HL-60 (cell line): ENCODE results near the gene ATL3.

Experiments used
- DNase-seq, 2 experiments: peaks; one replicate each; pipeline ENCODE4 v3.0.0-alpha.2; 2010 to 2020; ENCODE audit warnings: low read depth in 1 of 2, low spot score in 1 of 2
- H3K27ac ChIP-seq: fragments of 250-450 bp; sonication (Bioruptor Pico); replicated peaks from 2 replicates; pipeline ENCODE4 v1.5.1; 2020; ENCODE audit warnings: mild to moderate bottlenecking, moderate library complexity
- H3K27me3 ChIP-seq: fragments of 250-450 bp; sonication (Bioruptor Pico); 2 replicates; pipeline ENCODE4 v1.5.1; 2021; ENCODE audit warnings: mild to moderate bottlenecking, moderate library complexity; ENCODE audit not compliant: insufficient read depth, poor library complexity, severe bottlenecking
- H3K4me3 ChIP-seq: replicated peaks from 2 replicates; pipeline ENCODE4 v1.5.1; 2011; ENCODE audit warnings: mild to moderate bottlenecking, control low read depth, low read length; ENCODE audit not compliant: insufficient read depth
- CTCF ChIP-seq: IDR thresholded peaks from one replicate; pipeline ENCODE4 v1.5.1; 2011; ENCODE audit warnings: low read length, control low read depth, inconsistent platforms; ENCODE audit not compliant: insufficient read depth
- GABPA ChIP-seq: IDR thresholded peaks from 2 replicates; pipeline ENCODE4 v1.6.1; 2012; ENCODE audit warnings: low read depth
- POLR2AphosphoS5 ChIP-seq: IDR thresholded peaks from 2 replicates; pipeline ENCODE4 v1.6.1; 2012; ENCODE audit warnings: low read depth
- REST ChIP-seq: IDR thresholded peaks from 2 replicates; pipeline ENCODE4 v1.6.1; 2012; ENCODE audit warnings: low read depth; ENCODE audit not compliant: insufficient replicate concordance
- SPI1 ChIP-seq: IDR thresholded peaks from 2 replicates; pipeline ENCODE4 v1.6.1; 2012; ENCODE audit warnings: low read depth, mild to moderate bottlenecking, borderline replicate concordance

The ATL3 gene

GRCh38 chr11:63711838-63712237 lies 40.7 kb upstream of the ATL3 start:
- no peak for DNase-seq
- TF ChIP-seq SPI1, result no peak
- TF ChIP-seq CTCF, result no peak
- no peak for TF ChIP-seq REST
- no peak for TF ChIP-seq GABPA
- no peak for TF ChIP-seq POLR2AphosphoS5
- H3K27ac ChIP-seq, result no peak overlapping the region
- no peak overlapping the region for H3K4me3 ChIP-seq
- no peaks in the 10 kb centered on the region for H3K27me3 ChIP-seq

- no peaks in the 10 kb centered on the region for H3K27me3 ChIP-seq
- no peak for DNase-seq
- H3K4me3 ChIP-seq, result no peak overlapping the region
- TF ChIP-seq CTCF, result no peak
- TF ChIP-seq GABPA, result no peak
- TF ChIP-seq REST, result no peak
- no peak for TF ChIP-seq POLR2AphosphoS5
- TF ChIP-seq SPI1, result no peak
- no peak overlapping the region for H3K27ac ChIP-seq
Observed at GRCh38 chr11:63710476-63711217, 39.5 kb upstream of the ATL3 start.

GRCh38 chr11:63709336-63709884 lies 38.2 kb upstream of the ATL3 start:
- H3K27me3 ChIP-seq, result no peaks in the 10 kb centered on the region
- no peak for DNase-seq
- TF ChIP-seq REST (no peak), SPI1 (no peak), POLR2AphosphoS5 (no peak), CTCF (no peak), GABPA (no peak)
- no peak overlapping the region for H3K27ac ChIP-seq
- H3K4me3 ChIP-seq, result no peak overlapping the region
